ENCODE data around the gene UGT2B15.
"Not testable (repeated sequence)": the region's sequence is repeated elsewhere in the genome, so short reads cannot be mapped to it uniquely, and the experiment has no call there.

- TF ChIP-seq POLR2A, EP300 (IDR thresholded peaks at IDR 0.05): not testable (repeated sequence)
These were observed 47.7 kb downstream of the UGT2B15 start for GRCh38 chr4:68622731-68623130.
